Measurements from ENCODE around the gene PAX8.

DNA sequence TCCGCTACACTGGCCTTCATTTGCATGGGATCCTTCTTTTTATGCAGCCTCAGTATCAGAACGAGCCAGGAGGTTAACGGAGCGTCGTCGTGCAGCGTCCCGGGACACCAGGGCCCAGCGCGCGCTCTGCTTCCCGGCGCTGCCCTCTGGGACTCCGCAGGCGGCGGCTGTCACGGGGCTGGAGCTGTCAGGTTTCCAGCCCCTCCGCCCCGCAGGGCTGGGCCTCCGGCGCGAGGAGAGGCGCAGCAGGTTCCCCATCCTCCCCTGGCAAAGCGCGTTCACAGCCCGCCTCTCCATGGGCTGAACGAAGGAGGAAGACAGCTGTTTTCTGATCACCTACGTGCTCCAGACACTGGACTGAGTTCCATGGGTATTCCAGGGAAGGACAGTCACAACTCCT, 12.5 kb upstream of the PAX8 start:
- TF ChIP-seq, protein P1, sequence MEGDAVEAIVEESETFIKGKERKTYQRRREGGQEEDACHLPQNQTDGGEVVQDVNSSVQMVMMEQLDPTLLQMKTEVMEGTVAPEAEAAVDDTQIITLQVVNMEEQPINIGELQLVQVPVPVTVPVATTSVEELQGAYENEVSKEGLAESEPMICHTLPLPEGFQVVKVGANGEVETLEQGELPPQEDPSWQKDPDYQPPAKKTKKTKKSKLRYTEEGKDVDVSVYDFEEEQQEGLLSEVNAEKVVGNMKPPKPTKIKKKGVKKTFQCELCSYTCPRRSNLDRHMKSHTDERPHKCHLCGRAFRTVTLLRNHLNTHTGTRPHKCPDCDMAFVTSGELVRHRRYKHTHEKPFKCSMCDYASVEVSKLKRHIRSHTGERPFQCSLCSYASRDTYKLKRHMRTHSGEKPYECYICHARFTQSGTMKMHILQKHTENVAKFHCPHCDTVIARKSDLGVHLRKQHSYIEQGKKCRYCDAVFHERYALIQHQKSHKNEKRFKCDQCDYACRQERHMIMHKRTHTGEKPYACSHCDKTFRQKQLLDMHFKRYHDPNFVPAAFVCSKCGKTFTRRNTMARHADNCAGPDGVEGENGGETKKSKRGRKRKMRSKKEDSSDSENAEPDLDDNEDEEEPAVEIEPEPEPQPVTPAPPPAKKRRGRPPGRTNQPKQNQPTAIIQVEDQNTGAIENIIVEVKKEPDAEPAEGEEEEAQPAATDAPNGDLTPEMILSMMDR (conservative IDR thresholded peaks at IDR 0.05; ENCODE audit: low read length): no peak
- no peak for TF ChIP-seq EZH2phosphoT487 (IDR thresholded peaks at IDR 0.05; ENCODE audit: borderline replicate concordance)
